GM19099 (cell line): ENCODE measurements around the gene CASS4.

ENCODE experiments used
- POLR2A ChIP-seq: IDR thresholded peaks from 3 replicates; pipeline ENCODE4 v1.6.1; 2011; ENCODE audit warnings: low read depth; ENCODE audit not compliant: insufficient read length; ENCODE audit errors: extremely low read depth

The CASS4 gene

DNA sequence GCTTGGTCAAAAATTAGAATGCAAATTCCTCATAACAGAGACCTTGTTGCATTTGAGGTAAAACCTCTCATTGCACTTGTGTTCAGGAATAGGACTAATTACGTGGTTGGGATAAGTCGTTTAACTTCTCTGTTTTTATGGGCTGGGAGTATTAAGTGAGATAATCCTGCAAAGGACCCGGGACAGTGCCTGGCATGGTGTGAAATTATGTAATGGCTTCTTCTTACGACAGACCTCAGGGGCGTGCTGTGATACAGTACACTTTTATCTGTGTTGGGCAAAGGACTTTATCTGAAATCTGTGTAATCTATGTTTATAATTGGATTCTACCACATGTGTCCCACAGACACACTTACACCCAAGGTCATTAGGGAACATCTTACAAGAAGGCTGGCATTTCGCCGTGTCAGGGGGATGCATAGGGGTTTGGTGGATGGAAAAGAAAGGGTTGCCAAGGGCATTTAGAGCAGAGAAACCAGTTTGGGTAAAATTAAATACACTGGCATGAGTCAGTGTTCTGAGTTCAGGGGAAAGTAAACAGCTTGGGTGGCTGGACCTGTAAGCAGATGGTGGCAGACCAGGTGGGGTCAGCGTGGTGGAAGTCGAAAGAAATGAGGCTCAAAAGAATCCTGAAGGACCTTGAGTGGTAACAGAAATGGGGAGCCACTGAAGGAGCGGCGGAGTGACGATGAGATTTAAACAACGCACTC, 39.2 kb downstream of the CASS4 start:
- TF ChIP-seq POLR2A = no peak

GRCh38 chr20:56453352-56453751, 41.3 kb downstream of the CASS4 start:
- no peak for TF ChIP-seq POLR2A

DNA sequence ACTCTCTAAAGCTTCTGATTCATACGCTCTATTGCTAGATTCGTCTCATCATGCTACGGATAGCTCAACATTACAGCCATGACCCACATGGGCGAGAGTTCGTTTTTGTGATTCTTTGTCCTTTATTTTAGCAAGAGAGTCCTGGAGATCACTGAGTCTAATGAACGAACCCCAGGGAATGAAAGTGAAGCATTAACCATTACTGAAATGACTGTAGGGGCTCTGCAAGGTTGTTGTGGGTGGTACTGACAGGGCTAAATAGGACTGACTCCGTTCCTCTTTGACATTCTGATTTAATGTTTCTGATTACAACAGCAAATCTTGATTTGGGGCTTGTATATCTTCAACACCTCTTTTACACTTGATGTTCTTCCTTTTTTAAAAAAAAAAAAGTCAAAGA, 42.7 kb downstream of the CASS4 start:
- TF ChIP-seq POLR2A = no peak

DNA sequence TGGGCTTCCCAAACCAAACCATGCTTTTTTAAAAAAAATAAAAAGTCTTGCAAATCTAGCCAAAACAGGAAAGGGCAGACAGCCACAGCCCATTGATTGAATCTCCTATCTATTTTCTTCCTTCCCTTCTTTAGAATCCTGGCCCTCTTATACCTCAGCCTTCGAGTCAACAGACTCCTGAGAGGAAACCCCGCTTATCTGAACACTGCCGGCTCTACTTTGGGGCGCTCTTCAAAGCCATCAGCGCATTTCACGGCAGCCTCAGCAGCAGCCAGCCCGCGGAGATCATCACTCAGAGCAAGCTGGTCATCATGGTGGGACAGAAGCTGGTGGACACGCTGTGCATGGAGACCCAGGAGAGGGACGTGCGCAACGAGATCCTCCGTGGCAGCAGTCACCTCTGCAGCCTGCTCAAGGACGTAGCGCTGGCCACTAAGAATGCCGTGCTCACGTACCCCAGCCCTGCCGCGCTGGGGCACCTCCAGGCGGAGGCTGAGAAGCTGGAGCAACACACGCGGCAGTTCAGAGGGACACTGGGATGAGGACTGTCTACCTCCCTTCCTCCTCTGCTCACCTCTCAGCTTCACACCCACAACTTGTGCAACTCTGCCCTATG, 46.3 kb downstream of the CASS4 start:
- no peak for TF ChIP-seq POLR2A

DNA sequence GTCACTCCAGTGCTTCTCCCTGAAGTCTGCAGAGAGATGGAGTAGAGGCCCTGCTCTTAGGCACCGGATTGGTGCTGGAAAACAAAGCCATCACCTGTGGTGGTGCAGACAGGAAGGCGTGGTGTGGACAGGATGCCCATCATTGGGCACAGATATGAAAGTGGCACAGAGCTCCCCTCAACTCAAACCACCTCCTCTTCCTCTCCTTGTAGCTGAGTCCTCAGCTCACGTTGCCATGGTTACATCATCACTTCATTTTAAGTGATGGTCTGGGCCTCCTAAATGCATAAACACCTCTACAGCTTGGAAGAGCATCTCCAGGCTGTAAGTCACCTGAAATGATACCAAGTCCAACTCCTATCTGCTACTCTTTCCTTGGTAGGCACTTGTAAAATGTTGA, 48.4 kb downstream of the CASS4 start:
- no peak for TF ChIP-seq POLR2A

GRCh38 chr20:56461576-56461975, 49.5 kb downstream of the CASS4 start:
- no peak for TF ChIP-seq POLR2A

GRCh38 chr20:56463428-56463827, 51.4 kb downstream of the CASS4 start:
- no peak for TF ChIP-seq POLR2A

DNA sequence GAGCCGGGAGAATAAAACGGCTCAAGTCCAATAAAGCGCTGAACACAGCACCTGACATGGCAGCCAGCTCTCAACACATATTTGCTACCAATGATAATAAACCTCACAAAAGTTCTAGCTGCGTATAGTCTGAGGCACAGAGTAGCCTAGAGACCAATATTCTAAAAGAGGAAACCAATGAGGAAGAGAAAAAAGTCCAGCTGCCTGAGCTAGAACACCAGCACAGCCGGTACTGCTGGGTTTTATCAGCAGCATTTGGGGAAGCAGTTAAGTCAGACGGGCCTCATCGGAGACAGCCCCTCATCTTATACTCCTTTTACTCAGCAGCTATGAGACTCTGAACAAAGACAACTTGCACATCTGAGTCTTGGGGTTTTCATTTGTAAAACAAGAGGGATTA, 53.9 kb downstream of the CASS4 start:
- TF ChIP-seq POLR2A = no peak

GRCh38 chr20:56467968-56468315, 55.9 kb downstream of the CASS4 start:
- no peak for TF ChIP-seq POLR2A

DNA sequence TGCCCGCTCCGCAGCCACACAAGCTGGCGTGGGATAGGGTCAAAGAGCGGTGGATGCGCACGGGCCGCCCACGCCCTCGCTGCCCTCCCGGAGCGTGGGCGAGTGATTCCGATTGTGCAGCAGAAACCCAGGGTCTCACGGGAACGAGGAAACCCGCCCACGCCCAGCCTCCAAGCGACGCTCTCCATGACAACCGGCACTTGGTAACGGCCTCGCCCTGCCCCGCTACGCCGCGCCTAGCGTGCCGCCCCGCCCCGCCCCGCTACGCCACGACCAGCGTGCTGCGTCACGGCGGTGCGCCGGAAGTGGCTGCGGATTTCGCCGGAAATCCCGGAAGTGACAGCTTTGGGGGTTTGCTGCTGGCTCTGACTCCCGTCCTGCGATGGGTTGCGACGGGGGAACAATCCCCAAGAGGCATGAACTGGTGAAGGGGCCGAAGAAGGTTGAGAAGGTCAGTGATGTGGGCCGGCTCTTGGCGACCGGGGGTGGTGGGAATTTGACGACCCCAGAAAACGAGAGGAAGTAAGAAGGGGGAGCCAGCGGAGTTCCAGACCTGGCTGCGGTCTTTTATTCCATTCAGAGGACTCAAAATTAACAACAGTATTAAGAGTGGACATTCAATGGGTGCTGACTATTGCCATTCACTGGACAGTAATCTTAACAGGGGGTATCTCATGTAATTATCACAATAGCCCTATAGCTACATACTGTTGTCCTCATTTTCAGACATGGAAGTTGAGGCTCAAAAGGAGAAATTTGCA, 56.4 kb downstream of the CASS4 start, which contains the start of gene RTF2:
TSS of gene RTF2 (plus strand) at position 312 of the 761 bp plus-strand sequence. CDS start at position 383, 71 bp downstream.
- TF ChIP-seq POLR2A = peak; percentile 83

DNA sequence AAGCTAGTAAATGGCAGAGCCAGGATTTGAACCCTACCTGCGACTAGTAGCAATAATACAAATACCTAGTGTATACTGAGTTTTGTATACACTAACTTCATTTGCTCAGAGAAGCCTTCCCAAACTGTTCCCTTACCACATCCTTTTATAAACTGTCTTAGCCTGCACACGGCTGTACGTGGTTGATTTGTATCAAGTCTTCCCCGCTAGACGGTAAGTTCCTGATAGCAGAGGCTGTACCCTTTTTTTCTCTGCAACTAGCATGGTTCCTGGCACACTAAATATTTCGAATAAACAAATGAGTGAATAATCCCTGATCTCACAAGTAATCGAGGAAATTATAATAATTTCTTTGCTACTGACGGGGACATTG, 57.0 kb downstream of the CASS4 start:
- TF ChIP-seq POLR2A = no peak

- TF ChIP-seq POLR2A = no peak
These were observed 71.9 kb downstream of the CASS4 start for GRCh38 chr20:56483970-56484369.

DNA sequence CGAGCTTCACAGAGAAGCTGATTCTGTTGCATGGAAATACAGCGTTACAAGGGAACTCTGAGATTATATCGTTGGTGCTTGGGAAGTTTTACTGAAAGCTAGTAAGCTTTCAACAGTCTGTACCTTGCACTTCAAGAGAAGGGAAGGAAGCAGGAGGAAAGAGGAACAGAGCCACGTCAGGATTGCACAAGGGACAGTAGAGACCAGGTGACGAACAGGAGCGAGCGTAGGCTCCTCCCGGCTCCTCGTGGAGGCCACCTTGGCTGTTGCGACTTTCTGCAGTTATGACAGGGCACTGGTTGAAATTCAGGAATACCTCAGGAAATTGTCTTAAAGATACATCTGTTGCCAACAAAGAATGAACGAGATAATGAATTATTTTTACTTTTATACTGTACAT, 75.2 kb downstream of the CASS4 start:
- TF ChIP-seq POLR2A = no peak

DNA sequence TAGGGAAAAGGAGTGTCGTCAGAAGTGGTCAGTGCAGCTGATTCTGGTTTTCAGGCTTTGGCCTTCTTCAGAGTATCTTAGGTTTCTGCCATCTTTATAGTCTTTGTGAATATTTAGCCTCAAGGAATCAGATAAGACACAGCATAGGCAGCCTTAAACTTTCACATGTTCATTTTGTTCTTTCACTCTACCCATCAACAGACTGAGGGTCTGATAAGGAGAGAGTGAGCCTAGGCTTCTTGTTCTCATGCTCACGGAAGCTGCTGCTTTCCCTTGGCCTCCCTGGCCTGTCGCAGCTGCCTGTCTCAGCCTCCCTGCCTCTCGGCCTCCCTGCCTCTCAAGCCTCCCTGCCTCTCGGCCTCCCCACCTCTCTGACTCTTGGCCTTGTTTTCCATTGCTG, 76.5 kb downstream of the CASS4 start:
- TF ChIP-seq POLR2A = no peak

GRCh38 chr20:56501116-56501515, 89.1 kb downstream of the CASS4 start:
- no peak for TF ChIP-seq POLR2A

- no peak for TF ChIP-seq POLR2A
These were observed 91.9 kb downstream of the CASS4 start for GRCh38 chr20:56503916-56504315.
